ENCODE results near the gene SLIT3.

DNA sequence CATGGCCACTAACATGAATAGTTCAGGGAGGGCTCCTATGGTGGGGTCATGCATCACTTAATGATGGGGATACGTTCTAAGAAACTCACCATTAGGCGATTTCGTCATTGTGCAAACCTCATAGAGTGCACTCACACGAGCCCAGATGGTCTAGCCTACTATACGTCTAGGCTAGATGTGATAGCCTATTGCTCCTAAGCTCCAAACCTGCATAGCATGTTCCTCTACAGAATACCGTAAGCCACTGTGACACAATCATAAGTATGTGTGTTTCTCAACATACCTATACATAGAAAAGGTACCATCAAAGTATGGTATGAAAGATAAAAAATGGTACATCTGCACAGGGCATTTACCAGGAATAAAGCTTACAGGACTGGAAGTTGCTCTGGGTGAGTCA, 6.3 kb downstream of the SLIT3 start:
- TF ChIP-seq, protein P1, sequence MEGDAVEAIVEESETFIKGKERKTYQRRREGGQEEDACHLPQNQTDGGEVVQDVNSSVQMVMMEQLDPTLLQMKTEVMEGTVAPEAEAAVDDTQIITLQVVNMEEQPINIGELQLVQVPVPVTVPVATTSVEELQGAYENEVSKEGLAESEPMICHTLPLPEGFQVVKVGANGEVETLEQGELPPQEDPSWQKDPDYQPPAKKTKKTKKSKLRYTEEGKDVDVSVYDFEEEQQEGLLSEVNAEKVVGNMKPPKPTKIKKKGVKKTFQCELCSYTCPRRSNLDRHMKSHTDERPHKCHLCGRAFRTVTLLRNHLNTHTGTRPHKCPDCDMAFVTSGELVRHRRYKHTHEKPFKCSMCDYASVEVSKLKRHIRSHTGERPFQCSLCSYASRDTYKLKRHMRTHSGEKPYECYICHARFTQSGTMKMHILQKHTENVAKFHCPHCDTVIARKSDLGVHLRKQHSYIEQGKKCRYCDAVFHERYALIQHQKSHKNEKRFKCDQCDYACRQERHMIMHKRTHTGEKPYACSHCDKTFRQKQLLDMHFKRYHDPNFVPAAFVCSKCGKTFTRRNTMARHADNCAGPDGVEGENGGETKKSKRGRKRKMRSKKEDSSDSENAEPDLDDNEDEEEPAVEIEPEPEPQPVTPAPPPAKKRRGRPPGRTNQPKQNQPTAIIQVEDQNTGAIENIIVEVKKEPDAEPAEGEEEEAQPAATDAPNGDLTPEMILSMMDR (IDR thresholded peaks at IDR 0.05): no peak
- no peak for TF ChIP-seq POLR2AphosphoS5 (IDR thresholded peaks at IDR 0.05)

All from stomach (tissue), 4 donors.